NOMO-1 (cell line): ENCODE measurements around the gene MYDGF.

Source experiments
- DNase-seq, 2 experiments: peaks; one replicate each; lab custom pipeline; 2025; ENCODE audit not compliant: unreplicated experiment in 2 of 2; lab: John Stamatoyannopoulos, UW

MYDGF gene

DNA sequence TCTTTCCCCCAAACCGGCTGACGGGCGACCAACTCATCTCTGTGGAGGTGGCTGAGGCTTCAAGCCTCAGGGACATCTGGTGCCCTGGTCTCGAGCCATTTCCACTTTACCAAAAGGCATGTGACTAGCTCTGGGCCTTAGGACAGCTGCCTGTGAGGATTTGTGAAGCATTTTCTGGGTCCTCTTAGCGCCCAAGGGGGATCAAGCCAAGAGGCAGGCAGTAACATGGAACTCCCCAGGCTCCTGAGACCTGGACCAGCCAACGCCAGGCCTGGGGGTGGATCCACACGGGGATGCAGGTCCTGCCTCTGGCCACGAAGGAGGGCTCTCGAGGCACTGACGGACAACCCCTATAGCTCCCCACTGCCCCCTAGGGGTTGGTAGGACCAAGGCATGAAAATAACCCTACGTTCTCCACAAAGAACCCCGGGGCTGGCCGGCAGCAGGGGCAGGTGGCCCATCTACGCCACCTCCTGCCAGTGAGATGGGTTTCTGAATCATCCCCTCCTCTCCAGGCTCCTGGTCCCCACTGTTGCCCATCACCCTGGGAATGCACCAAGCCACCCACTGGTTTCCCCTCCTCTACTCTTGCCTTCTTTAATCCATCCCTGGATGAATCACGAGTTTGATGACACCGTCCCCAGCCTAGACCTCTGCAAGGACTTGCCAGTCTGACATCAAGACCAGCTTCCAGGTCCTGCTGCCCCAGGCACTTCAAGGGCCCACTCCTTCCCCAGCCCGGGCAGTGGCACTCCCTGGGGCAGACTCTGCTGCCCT lies 7.0 kb upstream of the MYDGF start:
- no peak for DNase-seq

DNA sequence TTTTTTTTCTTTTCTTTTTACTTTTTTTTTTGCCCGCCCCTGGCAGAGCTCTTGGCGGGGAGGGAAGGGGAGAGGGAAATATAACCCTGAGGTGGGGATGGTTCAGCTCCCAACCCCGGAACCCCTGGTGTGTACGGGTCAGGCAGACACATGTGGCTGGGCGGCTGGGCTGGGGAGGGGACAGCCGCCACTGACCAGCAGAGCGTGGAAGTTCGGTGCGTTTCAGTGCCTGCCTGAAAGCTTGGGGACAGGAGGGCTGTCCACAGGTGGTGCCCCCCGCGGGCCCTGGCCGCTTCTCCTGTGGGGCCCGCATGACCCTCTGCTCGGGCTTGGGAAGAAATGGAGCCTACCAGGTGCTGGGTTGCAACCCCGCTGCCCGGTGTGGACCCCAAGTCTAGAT lies 5.2 kb upstream of the MYDGF start:
- DNase-seq: no peak

DNA sequence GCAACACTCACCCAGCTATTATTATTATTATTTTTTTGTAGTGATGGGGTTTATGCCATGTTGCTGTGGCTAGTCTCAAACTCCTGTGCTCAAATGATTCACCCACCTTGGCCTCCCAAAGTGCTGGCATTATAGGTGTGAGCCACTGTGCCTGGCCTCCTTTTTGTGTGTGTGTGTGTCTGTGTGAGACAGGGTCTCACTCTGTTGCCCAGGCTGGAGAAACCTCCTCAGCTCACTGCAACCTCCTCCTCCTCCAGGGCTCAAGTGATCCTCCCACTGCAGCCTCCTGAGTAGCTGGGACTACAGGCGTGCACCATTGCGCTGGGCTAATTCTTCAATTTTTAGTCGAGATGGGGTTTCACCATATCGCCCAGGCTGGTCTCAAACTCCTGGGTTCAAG lies 3.6 kb upstream of the MYDGF start:
- no peak for DNase-seq

DNA sequence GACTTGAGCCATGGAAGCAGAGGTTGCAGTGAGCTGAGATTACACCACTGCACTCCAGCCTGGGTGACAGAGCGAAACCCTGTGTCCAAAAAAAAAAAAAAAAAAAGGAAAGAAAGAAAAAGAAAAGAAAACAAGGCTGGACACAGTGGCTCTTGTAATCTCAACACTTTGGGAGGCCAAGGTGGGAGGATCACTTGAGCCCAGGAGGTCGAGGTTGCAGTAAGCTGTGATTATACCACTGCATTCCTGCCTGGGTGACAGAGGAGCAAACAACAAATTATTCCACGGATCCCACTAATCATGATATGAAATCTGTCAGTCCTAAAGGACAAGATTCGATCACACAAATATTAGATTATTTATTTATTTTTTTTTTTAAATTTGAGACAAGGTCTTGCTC lies 3.1 kb upstream of the MYDGF start:
- no peak for DNase-seq

DNA sequence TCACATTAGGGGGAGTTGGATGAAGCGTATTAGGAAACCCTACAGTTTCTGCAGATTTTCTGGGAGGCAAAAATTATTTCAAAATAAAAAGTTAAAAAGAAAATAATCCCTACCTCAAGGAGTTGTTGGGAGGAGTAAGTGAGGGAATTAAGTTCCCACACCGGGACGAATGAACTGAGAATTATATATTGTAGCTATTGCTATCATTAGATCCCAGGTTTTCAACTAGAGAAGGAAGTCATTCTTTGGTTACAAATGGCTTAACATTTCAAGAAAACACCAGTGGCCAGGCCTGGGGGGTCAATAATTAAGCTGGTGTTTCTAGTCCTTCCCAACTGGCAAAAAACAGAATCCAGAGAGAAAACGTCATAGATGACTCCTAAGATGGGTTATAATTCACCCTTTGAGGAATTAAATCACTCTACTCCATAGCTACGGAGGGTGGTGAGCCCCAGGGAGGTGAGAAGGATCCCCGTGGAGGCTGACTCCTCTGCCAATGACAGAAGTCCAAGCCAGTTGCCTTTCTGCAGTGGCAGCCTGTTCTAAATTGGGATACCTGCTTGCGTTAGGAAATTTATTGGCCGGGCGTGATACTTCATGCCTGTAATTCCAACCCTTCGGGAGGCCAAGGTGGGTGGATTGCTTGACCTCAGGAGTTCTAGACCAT lies 1.2 kb upstream of the MYDGF start:
- DNase-seq: no peak

DNA sequence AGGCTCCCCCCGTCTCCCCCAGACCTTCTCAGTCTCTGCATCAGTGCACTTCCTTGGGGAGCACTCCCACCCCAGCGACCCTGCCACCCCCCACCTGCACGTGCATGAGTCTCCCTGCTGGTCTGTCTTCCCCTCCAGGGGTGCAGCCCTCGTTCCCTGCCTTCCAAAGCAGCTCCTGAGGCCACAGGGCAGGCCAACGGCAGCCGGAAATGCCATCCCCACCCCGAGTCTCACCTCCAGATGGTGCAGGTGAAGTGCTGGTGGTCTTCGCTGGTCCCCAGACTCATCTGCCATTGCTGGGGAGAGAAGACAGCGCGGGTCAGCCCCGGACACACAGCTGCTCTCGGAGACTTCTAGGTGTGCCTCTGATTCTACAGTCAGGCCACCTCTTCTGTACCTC lies 5.5 kb downstream of the MYDGF start:
- no peak for DNase-seq

DNA sequence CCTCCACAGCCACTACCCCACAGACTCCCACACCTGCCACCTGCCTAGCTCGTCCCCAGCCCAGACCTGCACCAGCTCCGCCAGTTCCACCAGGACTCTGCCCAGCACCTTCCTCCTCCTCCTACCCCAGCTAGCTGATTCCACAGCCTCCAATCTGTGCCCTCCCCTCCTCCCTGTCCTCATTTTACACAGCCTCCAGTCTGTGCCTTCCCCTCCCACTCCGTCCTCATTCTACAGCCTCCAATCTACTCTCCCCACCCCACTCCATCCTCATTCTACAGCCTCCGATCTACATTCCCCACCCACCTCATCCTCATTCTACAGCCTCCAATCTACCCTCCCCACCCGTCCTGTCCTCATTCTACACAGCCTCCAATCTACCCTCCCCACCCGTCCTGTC lies 7.3 kb downstream of the MYDGF start:
- DNase-seq: no peak

DNA sequence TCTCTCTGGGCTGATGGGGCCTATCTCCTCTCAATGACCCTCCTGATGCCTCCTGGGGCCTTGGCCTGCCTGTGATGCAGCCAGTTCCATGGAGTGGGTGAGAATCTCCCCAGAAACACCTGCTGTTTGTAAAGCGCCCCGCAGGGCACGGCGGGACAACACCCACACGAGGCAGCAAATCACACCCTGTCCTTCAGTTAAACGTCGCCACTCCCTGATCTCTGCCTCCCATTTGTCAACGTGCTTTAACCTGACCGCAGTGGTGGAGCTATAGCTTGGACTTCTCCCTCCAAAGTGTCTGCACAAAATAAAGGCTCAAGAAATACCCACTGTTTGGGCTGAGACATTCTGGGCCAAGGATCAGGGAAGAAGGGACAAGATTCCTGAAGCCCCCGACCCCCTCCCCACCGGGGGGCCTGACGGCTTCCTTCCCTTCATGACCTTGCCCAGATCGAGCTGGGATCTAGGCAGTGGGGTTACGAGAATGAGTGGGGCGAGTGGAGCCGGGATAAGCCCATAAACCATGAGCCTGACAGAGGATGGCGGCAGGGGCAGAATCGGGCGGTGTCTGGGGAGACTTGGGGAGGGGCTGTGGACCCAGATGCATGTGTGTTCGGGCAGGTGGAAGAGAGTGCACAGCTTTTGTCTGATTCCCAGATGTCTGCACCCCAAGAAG lies 8.0 kb downstream of the MYDGF start:
- DNase-seq: no peak

DNA sequence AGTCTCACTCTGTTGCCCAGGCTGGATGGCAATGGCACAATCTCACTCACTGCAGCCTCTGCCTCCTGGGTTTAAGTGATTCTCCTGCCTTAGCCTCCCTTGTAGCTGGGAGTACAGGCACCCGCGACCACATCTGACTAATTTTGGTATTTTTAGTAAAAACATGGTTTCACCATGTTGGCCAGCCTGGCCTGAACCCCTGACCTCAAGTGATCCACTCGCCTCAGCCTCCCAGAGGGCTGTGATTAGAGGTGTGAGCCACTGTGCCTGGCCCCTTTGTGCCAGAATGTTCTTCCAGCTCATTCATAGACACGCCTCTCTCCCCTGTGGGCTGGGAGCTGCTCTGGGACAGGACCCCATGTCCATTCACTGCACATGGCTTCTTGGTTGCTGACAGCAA lies 9.1 kb downstream of the MYDGF start:
- no peak for DNase-seq

DNA sequence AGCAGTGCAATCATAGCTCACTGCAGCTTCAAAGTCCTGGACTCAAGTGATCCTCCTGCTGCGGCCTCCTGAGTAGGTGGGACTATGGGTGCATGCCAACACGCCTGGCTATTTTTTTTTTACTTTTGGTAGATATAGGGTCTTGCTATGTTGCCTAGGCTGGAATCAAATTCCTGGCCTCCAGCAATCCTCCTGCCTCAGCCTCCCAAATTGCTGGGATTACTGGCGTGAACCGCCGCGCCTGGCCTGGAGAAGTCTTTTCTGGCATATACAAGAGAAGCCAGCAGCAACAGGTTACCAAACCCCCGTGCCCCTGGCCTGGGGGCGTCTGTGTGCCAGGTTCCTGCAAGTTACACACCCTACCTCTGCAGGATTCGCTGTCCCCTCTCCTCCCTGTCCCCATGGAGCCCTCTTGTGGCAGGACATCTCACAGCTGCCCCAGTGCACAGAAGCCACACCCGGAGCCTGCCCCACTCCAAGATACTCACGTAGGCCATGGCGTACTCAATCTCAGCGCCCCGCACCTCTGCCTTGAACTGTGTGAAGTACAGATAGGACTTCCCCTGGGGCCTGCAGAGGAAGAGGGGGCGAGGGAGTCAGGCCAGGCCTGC lies 9.9 kb downstream of the MYDGF start:
- DNase-seq: peak in 1 of 2 experiments; percentile 11

DNA sequence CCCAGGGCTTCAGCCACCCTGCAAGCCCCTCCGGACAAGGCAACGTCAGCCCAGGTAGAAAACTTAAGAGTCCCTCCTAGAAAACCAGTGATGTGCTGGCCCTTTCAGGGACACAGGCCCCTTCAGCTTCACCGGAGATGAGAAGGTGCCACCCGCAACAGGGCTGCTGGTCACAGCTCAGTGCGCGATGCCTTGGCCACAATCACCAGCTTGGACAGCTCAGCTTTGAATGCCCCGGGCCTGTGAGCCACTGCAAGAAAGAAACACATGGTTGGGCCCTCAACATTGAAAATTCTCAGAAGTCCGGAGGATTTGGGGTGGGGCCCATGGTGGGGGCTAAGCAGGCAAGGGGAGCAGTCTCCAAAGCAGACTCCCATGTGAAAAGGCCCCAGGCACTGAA lies 12.3 kb downstream of the MYDGF start:
- no peak for DNase-seq

DNA sequence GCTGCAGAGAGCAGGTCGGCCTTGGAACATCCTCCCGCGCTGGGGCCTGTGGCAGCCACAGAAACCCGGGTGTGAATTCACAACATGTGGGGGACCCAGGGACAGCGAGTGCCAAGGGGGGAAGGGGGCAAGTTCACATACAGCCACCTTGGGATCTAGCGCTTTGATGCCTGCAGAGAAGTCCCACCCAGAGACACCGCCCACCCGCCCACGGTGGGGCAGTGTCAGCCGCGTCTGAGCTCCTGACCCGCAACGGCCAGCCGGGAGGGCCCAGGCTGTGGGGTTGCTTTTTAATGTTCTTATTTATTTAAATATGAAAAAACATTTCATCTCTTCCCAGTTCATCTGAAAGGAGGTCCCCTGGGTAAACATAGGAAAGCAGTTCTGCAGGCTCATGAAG lies 12.9 kb downstream of the MYDGF start:
- DNase-seq: no peak

DNA sequence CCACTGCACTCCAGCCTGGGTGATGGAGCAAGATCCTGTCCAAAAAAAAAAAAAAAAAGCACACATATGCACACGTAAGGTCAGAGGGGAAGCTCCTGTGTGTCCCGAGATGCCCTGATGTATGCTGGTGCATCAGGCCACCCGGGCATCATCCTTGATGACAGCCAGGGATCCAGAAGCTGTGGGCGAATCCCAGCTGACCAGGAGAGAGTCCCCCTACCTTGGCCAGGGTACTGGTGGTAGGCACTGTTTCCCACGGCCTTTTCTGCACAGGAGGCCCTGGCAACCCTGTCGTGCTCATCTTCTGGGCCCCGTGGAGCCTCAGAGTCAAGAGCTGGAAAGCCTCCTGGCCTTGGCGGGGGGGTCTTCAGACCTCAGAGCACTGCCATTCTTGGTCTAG lies 14.0 kb downstream of the MYDGF start:
- DNase-seq: no peak

DNA sequence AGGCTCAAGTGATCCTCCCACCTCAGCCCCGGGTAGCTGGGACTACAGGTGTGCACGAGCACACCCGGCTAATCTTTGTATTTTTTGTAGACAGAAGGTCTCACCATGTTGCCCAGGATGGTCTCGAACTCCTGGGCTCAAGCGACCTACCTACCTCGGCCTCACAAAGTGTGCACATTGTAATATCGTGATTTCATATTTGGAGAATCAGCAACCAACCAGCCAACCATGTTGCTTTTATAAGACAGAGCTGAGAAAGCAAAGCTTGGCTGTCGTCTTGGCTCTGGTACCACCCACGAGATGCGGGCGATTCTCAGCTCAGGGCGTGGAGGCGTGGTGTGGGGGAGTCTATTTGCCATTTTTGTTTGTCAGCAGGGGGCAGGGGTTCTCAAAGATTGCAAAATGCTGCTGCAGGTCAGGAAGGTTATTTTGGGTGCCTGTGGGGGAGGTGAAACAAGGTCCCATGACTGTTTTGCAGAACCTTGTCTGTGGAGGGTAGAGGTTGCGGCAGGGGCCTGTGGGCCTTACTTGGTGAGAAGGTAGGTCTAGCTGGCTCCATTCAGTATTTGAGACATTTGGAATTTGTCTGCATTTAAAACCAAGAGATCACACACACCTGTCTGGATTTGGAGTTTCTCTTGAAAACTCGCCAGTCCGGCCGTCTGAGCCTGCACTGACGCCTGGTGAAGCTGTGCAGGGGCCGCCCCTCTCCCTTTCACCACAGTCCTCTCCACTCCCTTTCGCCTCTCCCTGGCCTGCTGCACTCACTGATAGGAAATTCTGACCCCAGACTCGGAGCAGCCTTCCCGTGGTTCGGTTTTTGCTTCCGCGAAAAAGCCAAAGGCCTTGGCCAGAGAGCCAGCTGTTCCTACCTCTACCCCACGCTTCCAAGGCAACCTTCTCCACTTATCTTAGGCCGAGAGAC lies 15.4 kb downstream of the MYDGF start:
- no peak for DNase-seq

DNA sequence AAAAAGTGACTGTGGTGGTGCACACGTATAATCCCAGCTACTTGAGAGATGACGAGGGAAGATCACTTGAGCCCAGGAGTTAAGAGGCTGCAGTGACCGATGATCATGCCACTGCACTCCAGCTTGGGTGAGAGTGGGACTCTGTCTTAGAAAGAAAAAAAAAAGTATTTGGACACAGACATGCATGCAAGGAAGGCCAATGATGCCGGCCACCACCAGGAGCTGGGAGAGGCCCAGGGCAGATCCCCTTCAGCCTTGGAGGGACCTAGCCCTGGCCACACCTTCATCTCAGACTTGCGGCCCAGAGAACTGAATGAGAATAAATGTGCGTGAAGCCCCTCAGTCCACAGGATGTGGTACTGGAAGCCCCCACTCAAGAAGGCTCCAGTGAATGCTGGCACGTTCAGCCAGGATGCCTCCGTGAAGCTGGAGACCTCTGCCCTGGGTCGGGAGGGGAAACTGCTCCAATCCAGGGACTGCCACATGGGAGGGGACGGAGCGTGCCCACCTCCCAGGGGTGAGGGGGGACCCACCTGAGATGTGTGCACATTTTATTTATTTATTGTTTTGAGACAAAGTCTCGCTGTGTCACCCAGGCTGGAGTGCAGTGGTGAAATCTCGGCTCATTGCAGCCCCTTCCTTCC lies 16.2 kb downstream of the MYDGF start:
- no peak for DNase-seq

DNA sequence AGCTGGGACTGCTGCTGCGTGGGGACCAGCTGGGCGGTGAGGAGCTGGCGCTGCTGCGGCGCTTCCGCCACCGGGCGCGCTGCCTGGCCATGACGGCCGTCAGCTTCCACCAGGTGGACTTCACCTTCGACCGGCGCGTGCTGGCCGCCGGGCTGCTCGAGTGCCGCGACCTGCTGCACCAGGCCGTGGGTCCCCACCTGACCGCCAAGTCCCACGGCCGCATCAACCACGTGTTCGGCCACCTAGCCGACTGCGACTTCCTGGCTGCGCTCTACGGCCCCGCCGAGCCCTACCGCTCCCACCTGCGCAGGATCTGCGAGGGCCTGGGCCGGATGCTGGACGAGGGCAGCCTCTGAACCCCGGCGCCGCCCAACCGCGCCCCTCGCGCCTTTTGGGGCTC lies 18.1 kb downstream of the MYDGF start:
- DNase-seq: no peak

DNA sequence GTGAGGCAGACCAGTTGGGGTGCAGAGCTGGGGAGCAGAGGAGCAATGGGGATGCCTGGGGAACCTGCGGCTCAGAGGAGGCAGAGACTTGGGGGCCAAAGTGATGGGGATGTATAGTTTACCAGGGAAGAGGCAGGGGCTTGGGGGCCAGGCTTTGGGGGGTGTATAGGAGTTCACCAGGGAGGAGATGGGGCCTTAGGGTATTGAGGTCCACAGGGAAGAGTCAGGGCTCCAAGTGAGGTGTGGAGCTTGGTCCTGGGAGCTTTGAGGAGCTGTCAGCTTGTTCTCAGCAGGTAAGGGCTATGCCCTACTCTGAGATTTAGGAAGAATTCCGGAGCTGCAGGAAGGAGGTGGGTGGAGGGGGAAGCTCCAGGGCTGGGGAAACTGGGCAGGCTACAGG lies 20.0 kb downstream of the MYDGF start:
- no peak for DNase-seq

DNA sequence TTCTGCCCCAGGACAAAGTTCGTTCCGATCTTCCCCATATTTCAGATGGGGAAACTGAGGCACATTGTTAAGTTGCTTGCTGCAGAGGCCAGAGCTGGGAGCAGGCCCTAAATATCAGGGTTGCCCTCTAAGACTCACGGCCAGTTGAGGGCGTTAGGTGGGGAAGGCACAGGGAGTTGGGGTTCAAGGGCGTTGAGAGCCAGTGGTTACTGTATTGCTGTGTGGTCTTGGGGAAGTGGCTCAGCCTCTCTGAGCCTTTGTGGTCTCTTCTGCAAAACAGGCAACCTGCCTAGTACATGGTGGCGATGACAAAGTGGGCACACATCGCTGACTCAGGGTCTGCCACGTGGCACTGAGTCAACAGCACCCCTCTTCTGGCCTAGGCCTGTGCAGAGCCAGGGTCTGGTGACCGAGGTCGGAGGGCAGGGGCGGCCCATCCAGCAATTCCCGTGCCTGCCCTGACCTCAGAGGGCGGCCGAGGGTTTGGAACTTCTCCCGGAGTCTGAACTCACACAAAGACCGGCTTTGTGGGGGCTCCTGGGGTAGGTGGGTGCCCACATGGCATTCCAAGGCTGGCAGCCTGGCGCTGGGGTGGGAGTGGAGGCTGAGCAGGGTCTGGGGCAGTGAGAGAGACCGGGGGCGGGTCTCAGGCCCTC lies 20.6 kb downstream of the MYDGF start:
- DNase-seq: no peak
